CD4-positive, CD25-positive, alpha-beta regulatory T cell (primary cell): ENCODE data around the gene KLHL3. TPM values are rescaled to one million over a fixed set of nuclear protein-coding genes. Genes with fewer than 3 reads are reported as not detected.
A peak's percentile ranks its signal among the peaks of the same experiment; 100 is the strongest.
"Not testable (repeated sequence)": the region's sequence is repeated elsewhere in the genome, so short reads cannot be mapped to it uniquely, and the experiment has no call there.

Experiments used
- ATAC-seq, 2 donors: fragments of 150-1000 bp; cut with Tn5 transposase; one replicate each; pipeline ENCODE4 v1.10.0; 2021; ENCODE audit warnings: low read depth in 2 of 2, moderate number of reproducible peaks in 2 of 2, moderate library complexity in 1 of 2
- DNase-seq, 3 donors: peaks; one replicate each; pipeline versions ENCODE4 v3.0.0 to v3.0.0-alpha.2; 2012 to 2022; ENCODE audit warnings: mixed read lengths in 1 of 3
- H3K27ac ChIP-seq: one replicate; pipeline ENCODE4 v1.7.0; 2013; ENCODE audit warnings: mild to moderate bottlenecking, low read length; ENCODE audit not compliant: insufficient read depth, poor library complexity, severe bottlenecking
- H3K27me3 ChIP-seq: one replicate; pipeline ENCODE4 v1.7.0; 2013; ENCODE audit warnings: low read length; ENCODE audit not compliant: control insufficient read depth, insufficient read depth
- H3K36me3 ChIP-seq: one replicate; pipeline ENCODE4 v1.7.0; 2013; ENCODE audit warnings: mild to moderate bottlenecking, low read length, moderate library complexity; ENCODE audit not compliant: control insufficient read depth, insufficient read depth
- H3K4me1 ChIP-seq: 2 replicates; pipeline ENCODE4 v1.7.0; 2013; ENCODE audit warnings: mild to moderate bottlenecking, low read length; ENCODE audit not compliant: insufficient read depth, control insufficient read depth, poor library complexity, severe bottlenecking
- H3K4me3 ChIP-seq: one replicate; pipeline ENCODE4 v1.7.0; 2013; ENCODE audit warnings: low read depth, mild to moderate bottlenecking, low read length, moderate library complexity
- H3K9me3 ChIP-seq, 2 experiments: 1 replicate in 1 of 2; 2 replicates in 1 of 2; pipeline ENCODE4 v1.7.0; 2013; ENCODE audit warnings: low read length in 2 of 2, mild to moderate bottlenecking in 1 of 2, moderate library complexity in 1 of 2; ENCODE audit not compliant: control insufficient read depth in 2 of 2
- H3K27ac Mint-ChIP-seq, 3 donors: one replicate each; pipeline ENCODE4 v1.8.0; 2020 to 2022; ENCODE audit warnings: mild to moderate bottlenecking in 3 of 3, mixed read lengths in 3 of 3, moderate library complexity in 2 of 3
- H3K27me3 Mint-ChIP-seq: one replicate; pipeline ENCODE4 v1.8.0; 2022; ENCODE audit warnings: mild to moderate bottlenecking, mixed read lengths
- H3K36me3 Mint-ChIP-seq: one replicate; pipeline ENCODE4 v1.8.0; 2020; ENCODE audit warnings: mixed read lengths
- H3K4me1 Mint-ChIP-seq, 4 donors: one replicate each; pipeline ENCODE4 v1.8.0; 2020 to 2022; ENCODE audit warnings: mixed read lengths in 4 of 4, mild to moderate bottlenecking in 1 of 4
- H3K4me3 Mint-ChIP-seq, 4 donors: one replicate each; pipeline ENCODE4 v1.8.0; 2020 to 2022; ENCODE audit warnings: mild to moderate bottlenecking in 4 of 4, mixed read lengths in 4 of 4, moderate library complexity in 3 of 4
- H3K9me3 Mint-ChIP-seq, 7 donors: one replicate each; pipeline ENCODE4 v1.8.0; 2020 to 2022; ENCODE audit warnings: mixed read lengths in 7 of 7, mild to moderate bottlenecking in 3 of 7, moderate library complexity in 2 of 7
- polyA plus RNA-seq, 4 donors: library from polyadenylated mRNA; unstranded; fragments of 300-500 nt; fragmentation: Illumina TruSeq; gene quantifications; one replicate each; pipeline ENCODE4 v1.2.3, GENCODE V29; 2021
- total RNA-seq: library from RNA; stranded (reverse); gene quantifications from one replicate; pipeline ENCODE4 v1.2.3, GENCODE V29; 2022

Gene KLHL3
- total and polyA plus RNA-seq, 5 donors from 2014 or later = 2.8 to 24.4 (median 5.7) TPM

DNA sequence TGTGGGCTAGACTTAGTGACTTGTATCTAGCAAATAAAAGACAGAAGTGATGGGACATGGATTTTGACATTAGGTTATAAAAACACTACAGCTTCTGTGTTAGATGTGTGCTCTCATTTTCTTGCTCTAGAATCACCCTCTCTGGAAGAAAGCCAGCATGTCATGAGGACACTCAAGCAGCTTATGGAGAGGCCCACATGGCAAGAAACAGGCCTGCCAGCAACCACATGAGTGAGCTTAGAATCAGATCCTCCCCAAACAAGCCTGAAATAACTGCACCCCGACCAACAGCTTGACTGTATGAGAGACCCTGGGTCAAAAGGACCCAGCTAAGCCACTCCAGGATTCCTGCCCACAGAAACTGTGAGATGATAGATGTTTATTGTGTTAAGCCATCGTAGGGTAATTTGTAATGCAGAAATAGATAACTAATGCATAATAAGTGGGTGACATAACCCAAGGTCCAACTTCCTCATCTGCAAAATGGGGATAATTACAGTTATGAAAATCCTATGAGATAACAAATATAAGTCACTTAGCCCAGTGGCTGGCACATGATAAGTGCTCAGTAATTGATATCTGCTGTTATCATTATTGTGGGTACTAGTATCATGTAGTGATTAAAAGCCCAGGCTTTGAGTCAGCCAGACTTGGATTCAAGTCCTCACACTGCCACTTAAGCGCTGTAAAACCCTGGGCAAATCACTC lies 86.5 kb downstream of the KLHL3 start:
- Histone ChIP-seq H3K4me3 (no peak overlapping the region), H3K27ac (no peak overlapping the region), H3K4me1 (no peaks in the 10 kb centered on the region), H3K9me3 (no peaks in the 10 kb centered on the region), H3K27me3 (no peaks in the 10 kb centered on the region), H3K36me3 (peaks cover 27% of the 10 kb centered on the region)
- peaks cover 0 to 4% (median 0%) of the 10 kb centered on the region in 4 donors for H3K4me1 Mint-ChIP-seq
- ATAC-seq (no peak), DNase-seq (no peak)
- H3K27ac Mint-ChIP-seq = no peak overlapping the region
- H3K27me3 Mint-ChIP-seq = no peaks in the 10 kb centered on the region
- no peak overlapping the region for H3K4me3 Mint-ChIP-seq
- peaks cover 47% of the 10 kb centered on the region for H3K36me3 Mint-ChIP-seq
- H3K9me3 Mint-ChIP-seq = peaks cover 0 to 4% (median 0%) of the 10 kb centered on the region in 7 donors

DNA sequence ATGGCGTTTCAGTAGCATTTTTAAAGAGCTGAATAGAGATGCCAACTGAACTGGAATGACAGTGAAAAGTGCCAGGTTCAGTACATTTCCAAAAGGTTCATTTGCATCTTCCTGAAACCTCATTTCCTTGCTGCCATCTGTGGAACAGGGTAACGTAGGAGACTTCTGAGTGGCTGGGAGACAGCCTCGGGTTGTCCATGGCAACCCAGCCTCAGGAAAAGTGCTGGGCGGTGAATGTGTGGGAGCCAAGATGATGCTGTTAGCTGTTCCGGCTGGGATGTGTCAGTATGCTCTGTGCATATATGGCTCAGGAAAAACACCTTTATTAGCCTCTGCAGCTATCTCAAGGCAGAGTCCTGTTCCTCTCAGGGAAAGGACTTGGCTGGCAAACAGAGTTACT lies 87.5 kb downstream of the KLHL3 start:
- DNase-seq = no peak
- Mint-ChIP-seq H3K27ac (no peak overlapping the region), H3K9me3 (peaks cover 0 to 4% (median 0%) of the 10 kb centered on the region in 7 donors), H3K36me3 (peaks cover 41% of the 10 kb centered on the region), H3K4me1 (no peaks in the 10 kb centered on the region), H3K4me3 (no peak overlapping the region), H3K27me3 (no peaks in the 10 kb centered on the region)
- Histone ChIP-seq H3K4me3 (no peak overlapping the region), H3K9me3 (no peaks in the 10 kb centered on the region), H3K4me1 (no peaks in the 10 kb centered on the region), H3K27ac (no peak overlapping the region), H3K36me3 (peaks cover 24% of the 10 kb centered on the region), H3K27me3 (no peaks in the 10 kb centered on the region)
- ATAC-seq = no peak

- Histone ChIP-seq H3K4me1 (no peaks in the 10 kb centered on the region), H3K36me3 (peaks cover 24% of the 10 kb centered on the region), H3K9me3 (no peaks in the 10 kb centered on the region), H3K27me3 (no peaks in the 10 kb centered on the region), H3K4me3 (no peak overlapping the region), H3K27ac (no peak overlapping the region)
- no peak overlapping the region for H3K27ac Mint-ChIP-seq
- peaks cover 0 to 4% (median 0%) of the 10 kb centered on the region in 7 donors for H3K9me3 Mint-ChIP-seq
- H3K36me3 Mint-ChIP-seq = peaks cover 40% of the 10 kb centered on the region
- ATAC-seq (no peak), DNase-seq (no peak)
- no peaks in the 10 kb centered on the region for H3K27me3 Mint-ChIP-seq
- H3K4me1 Mint-ChIP-seq = no peaks in the 10 kb centered on the region
- no peak overlapping the region for H3K4me3 Mint-ChIP-seq
Observed at GRCh38 chr5:137647401-137647800, 88.5 kb downstream of the KLHL3 start.

DNA sequence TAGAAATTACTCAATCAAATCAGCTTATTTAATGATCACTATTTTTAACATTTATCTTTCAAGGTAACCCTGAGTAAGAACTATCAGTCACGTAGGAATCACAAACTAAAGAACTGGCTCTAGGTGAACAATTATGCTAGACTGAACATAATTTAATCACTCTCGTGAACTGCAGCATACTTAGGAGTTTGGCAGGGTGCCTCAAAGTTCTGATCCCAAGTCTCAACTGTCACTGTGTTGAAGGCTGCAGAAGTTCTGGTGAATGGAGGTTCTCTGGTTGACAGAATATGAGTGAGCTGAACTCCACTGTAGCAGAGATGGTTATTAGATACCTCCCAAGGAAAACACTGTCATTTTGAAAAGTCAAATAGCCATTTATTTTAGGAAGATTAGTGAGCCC lies 89.1 kb downstream of the KLHL3 start:
- ATAC-seq (no peak), DNase-seq (no peak)
- Mint-ChIP-seq H3K4me1 (no peaks in the 10 kb centered on the region), H3K9me3 (peaks cover 0 to 4% (median 0%) of the 10 kb centered on the region in 7 donors), H3K27ac (peak overlapping the region in 1 of 3 donors; percentile 6), H3K27me3 (no peaks in the 10 kb centered on the region), H3K4me3 (no peak overlapping the region), H3K36me3 (peaks cover 41% of the 10 kb centered on the region)
- Histone ChIP-seq H3K4me3 (no peak overlapping the region), H3K36me3 (peaks cover 24% of the 10 kb centered on the region), H3K4me1 (no peaks in the 10 kb centered on the region), H3K27ac (no peak overlapping the region), H3K9me3 (no peaks in the 10 kb centered on the region), H3K27me3 (no peaks in the 10 kb centered on the region)

DNA sequence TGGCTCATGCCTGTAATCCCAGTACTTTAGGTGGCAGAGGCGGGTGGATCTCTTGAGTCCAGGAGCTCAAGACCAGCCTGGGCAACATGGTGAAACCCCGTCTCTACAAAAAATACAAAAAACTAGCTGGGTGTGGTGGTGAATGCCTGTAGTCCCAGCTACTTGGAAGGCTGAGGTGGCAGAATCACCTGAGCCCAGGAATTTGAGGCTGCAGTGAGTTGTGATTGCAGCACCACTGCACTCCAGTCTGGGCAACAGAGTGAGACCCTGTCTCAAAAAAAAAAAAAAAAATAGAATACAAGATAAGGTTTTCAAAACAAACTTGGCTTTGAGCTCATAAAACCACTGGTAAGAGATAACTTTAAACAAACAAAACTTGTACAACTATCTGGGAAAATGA lies 92.8 kb downstream of the KLHL3 start:
- H3K4me3 Mint-ChIP-seq, H3K27ac ChIP-seq, H3K27ac Mint-ChIP-seq, H3K4me1 ChIP-seq, DNase-seq, H3K27me3 Mint-ChIP-seq, H3K9me3 ChIP-seq, ATAC-seq, H3K4me1 Mint-ChIP-seq, H3K9me3 Mint-ChIP-seq, H3K27me3 ChIP-seq, H3K4me3 ChIP-seq: not testable (repeated sequence)
- H3K36me3 ChIP-seq = peaks cover 14% of the 10 kb centered on the region
- peaks cover 53% of the 10 kb centered on the region for H3K36me3 Mint-ChIP-seq

DNA sequence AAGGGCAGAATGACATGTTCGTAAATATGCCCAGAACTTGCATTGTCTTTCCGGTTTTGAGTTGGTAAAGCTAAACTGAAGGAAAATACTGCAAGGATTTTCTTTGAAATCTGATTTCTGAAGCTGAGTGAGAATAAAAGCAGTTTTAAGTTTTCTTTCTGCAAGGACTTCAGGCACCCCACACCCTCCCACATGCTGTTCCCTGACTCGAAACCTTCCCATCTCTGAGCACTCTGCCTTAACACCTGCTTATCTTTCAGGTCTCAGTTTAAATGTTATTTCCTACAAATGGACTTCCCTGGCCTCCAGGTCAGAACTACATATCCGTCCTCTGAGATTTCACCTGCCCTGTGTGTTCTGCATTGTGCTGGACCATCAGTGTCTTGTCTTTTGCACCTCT lies 93.8 kb downstream of the KLHL3 start:
- Histone ChIP-seq H3K27me3 (no peaks in the 10 kb centered on the region), H3K4me1 (no peaks in the 10 kb centered on the region), H3K36me3 (peaks cover 15% of the 10 kb centered on the region), H3K27ac (no peak overlapping the region), H3K4me3 (no peak overlapping the region), H3K9me3 (no peaks in the 10 kb centered on the region)
- ATAC-seq = no peak
- no peaks in the 10 kb centered on the region for H3K27me3 Mint-ChIP-seq
- no peaks in the 10 kb centered on the region for H3K4me1 Mint-ChIP-seq
- H3K4me3 Mint-ChIP-seq = no peak overlapping the region
- no peak for DNase-seq
- peaks cover 0 to 4% (median 0%) of the 10 kb centered on the region in 7 donors for H3K9me3 Mint-ChIP-seq
- H3K36me3 Mint-ChIP-seq = peaks cover 52% of the 10 kb centered on the region
- H3K27ac Mint-ChIP-seq = peak overlapping the region in 1 of 3 donors; percentile 31

GRCh38 chr5:137641148-137641547 lies 94.7 kb downstream of the KLHL3 start:
- Mint-ChIP-seq H3K9me3 (peaks cover 0 to 4% (median 0%) of the 10 kb centered on the region in 7 donors), H3K36me3 (peaks cover 47% of the 10 kb centered on the region), H3K27ac (no peak overlapping the region), H3K4me1 (no peaks in the 10 kb centered on the region), H3K27me3 (no peaks in the 10 kb centered on the region), H3K4me3 (no peak overlapping the region)
- Histone ChIP-seq H3K9me3 (no peaks in the 10 kb centered on the region), H3K4me1 (no peaks in the 10 kb centered on the region), H3K36me3 (peaks cover 17% of the 10 kb centered on the region), H3K27ac (no peak overlapping the region), H3K27me3 (no peaks in the 10 kb centered on the region), H3K4me3 (no peak overlapping the region)
- DNase-seq (no peak), ATAC-seq (no peak)

- no peaks in the 10 kb centered on the region for H3K4me1 Mint-ChIP-seq
- H3K27me3 Mint-ChIP-seq = no peaks in the 10 kb centered on the region
Observed at GRCh38 chr5:137639645-137640044, 96.2 kb downstream of the KLHL3 start.

More at GRCh38 chr5:137639645-137640044, 96.2 kb downstream of the KLHL3 start:
- DNase-seq (no peak), ATAC-seq (no peak)
- no peak overlapping the region for H3K4me3 Mint-ChIP-seq
- no peak overlapping the region for H3K4me3 ChIP-seq
- H3K36me3 Mint-ChIP-seq = peaks cover 40% of the 10 kb centered on the region
- H3K4me1 ChIP-seq = no peaks in the 10 kb centered on the region
- H3K9me3 ChIP-seq = no peaks in the 10 kb centered on the region
- peaks cover 0 to 2% (median 0%) of the 10 kb centered on the region in 7 donors for H3K9me3 Mint-ChIP-seq
- H3K27me3 ChIP-seq = no peaks in the 10 kb centered on the region
- H3K36me3 ChIP-seq = peaks cover 17% of the 10 kb centered on the region
- H3K27ac ChIP-seq = no peak overlapping the region
- H3K27ac Mint-ChIP-seq = no peak overlapping the region
